Astrocyte (in vitro differentiated cells and primary cell): ENCODE measurements around the gene KIAA0513.

Experiments used
- CTCF ChIP-seq: IDR thresholded peaks from 2 replicates; pipeline ENCODE4 v1.5.1; 2011; ENCODE audit warnings: low read depth, mild to moderate bottlenecking, inconsistent platforms, low read length, moderate library complexity; ENCODE audit not compliant: insufficient read depth
- EZH2 ChIP-seq: IDR thresholded peaks from 2 replicates; pipeline ENCODE4 v1.6.1; 2012; ENCODE audit warnings: mild to moderate bottlenecking, low read length, inconsistent platforms; ENCODE audit not compliant: insufficient read depth

- no peak for TF ChIP-seq EZH2
- no peak for TF ChIP-seq CTCF
These were observed 45.4 kb downstream of the KIAA0513 start for GRCh38 chr16:85072947-85073346.
